ENCODE data around the gene ABT1.
A peak's percentile ranks its signal among the peaks of the same experiment; 100 is the strongest.

Gene ABT1

GRCh38 chr6:26556263-26557070 is 40.3 kb upstream of the ABT1 start:
- Histone ChIP-seq H3K4me3 (ENCODE audit: low read depth in 1 of 2, low read length in 1 of 2) (no peak overlapping the region), H3K36me3 (no peaks in the 10 kb centered on the region), H3K4me1 (ENCODE audit: control insufficient read depth in 1 of 2, insufficient read depth in 1 of 2, low read depth in 1 of 2, low read length in 1 of 2) (peaks cover 24 to 25% of the 10 kb centered on the region in 2 experiments), H3K27ac (no peak overlapping the region), H3K9me3 (no peaks in the 10 kb centered on the region), H3K27me3 (peaks cover 47% of the 10 kb centered on the region)
- no peak for TF ChIP-seq CTCF (IDR thresholded peaks at IDR 0.05)

DNA sequence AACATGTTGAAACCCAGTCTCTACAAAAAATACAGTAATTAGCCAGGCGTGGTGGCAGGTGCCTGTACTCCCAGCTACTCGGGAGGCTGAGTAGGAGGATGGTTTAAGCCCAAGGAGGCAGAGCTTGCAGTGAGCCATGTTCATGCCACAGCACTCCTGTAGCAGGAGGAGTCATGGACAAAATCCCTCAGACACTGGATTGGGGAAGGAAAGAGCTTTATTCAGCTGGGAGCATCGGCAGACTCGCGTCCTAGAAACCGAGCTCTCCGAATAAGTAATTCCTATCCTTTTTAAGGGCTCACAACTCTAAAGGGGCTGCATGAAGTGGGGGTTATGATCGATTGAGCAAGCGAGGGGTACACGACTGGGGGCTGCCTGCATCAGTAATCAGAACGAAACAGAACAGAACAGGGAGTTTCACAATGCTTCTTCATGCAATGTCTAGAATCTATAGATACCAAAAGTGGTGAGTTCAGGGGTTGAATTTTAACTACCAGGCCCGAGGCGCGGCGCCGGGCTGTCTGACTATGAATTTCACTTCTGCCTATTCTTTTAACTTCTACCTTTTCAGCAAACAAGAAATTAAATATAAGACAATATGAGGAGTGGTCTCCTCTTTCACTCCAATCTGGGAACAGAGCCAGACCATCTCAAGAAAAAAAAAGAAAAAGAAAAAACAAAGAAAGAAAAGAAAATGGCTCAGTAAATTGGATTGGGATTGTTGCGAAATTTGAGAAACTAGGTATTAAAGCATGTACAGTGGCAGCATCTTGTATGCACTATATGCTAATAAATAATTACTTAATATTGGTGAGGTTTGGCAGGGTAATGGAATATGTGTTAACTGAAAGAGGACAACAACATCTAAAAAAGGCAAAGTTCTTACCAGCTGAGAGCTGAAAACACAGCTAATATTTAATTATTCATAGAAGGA is 35.0 kb upstream of the ABT1 start:
- no peak for TF ChIP-seq CTCF (IDR thresholded peaks at IDR 0.05)
- no peak overlapping the region for H3K4me3 ChIP-seq (ENCODE audit: low read depth in 1 of 2, low read length in 1 of 2)
- H3K36me3 ChIP-seq, result no peaks in the 10 kb centered on the region
- no peak overlapping the region for H3K27ac ChIP-seq
- no peaks in the 10 kb centered on the region for H3K9me3 ChIP-seq
- H3K4me1 ChIP-seq (ENCODE audit: control insufficient read depth in 1 of 2, insufficient read depth in 1 of 2, low read depth in 1 of 2, low read length in 1 of 2), result no peaks in the 10 kb centered on the region
- H3K27me3 ChIP-seq, result peaks cover 3% of the 10 kb centered on the region

GRCh38 chr6:26563488-26563887 is 33.3 kb upstream of the ABT1 start:
- Histone ChIP-seq H3K4me3 (ENCODE audit: low read depth in 1 of 2, low read length in 1 of 2) (no peak overlapping the region), H3K4me1 (ENCODE audit: control insufficient read depth in 1 of 2, insufficient read depth in 1 of 2, low read depth in 1 of 2, low read length in 1 of 2) (peaks cover 2 to 4% of the 10 kb centered on the region in 2 experiments), H3K9me3 (no peaks in the 10 kb centered on the region), H3K27me3 (no peaks in the 10 kb centered on the region), H3K27ac (no peak overlapping the region), H3K36me3 (no peaks in the 10 kb centered on the region)
- TF ChIP-seq CTCF (IDR thresholded peaks at IDR 0.05), result no peak

DNA sequence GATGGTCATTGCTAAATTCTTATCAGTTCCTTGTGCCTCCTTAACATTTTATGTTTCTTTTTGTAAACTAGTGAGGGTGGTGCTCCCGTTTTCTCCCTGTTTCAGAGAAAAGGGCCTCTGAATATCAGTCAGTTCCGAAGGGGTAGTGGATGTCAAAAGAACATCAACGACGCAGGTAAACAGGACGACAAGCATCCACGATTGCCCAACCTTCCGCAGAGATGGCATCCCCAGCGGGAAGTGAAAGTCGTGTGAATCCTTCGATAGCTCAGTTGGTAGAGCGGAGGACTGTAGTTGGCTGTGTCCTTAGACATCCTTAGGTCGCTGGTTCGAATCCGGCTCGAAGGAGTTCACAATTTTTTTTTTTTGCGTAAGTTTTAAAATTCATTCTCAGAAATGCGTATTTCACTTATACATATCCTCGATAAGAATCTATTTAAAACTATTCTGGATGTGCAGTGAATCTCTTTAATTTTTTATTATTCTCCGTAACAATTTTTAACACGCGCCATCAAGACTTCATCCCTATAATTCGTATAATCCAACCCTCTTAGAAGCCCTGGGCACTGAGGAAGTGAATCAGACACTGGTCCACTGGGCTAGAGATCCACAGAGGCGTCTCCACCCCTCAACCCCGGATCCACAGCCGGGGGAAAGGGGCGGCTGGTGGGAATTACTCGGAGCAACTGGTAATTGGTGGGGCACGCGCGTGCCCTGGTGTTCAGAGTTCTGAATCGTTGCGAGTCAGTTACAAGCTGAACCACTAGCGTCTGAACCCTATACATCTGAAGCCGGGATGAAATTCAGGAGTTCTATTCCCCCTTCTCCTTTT is 27.9 kb upstream of the ABT1 start:
- Histone ChIP-seq H3K27ac (peak overlapping the region; percentile 44), H3K4me1 (ENCODE audit: control insufficient read depth in 1 of 2, insufficient read depth in 1 of 2, low read depth in 1 of 2, low read length in 1 of 2) (peaks cover 23 to 25% of the 10 kb centered on the region in 2 experiments), H3K9me3 (no peaks in the 10 kb centered on the region), H3K4me3 (ENCODE audit: low read depth in 1 of 2, low read length in 1 of 2) (peak overlapping the region; percentile 19 to 26), H3K36me3 (no peaks in the 10 kb centered on the region), H3K27me3 (peaks cover 32% of the 10 kb centered on the region)
- no peak for TF ChIP-seq CTCF (IDR thresholded peaks at IDR 0.05)

DNA sequence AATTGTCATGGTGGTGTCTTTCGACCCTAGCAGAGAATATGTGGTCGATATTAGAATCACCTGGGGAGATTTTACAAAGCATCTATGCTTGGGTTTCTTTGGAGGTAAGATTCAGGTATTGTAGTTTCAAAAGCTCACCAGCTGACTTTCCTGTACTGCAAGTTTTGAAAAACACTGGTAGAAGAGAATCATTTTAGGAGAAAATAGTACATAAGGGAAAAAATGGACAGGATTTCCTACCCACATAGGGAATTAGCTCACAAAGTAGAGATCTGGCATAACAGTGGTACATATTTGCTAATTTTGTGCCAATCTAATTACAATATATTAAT is 27.4 kb upstream of the ABT1 start:
- H3K27me3 ChIP-seq, result peaks cover 32% of the 10 kb centered on the region
- no peaks in the 10 kb centered on the region for H3K36me3 ChIP-seq
- TF ChIP-seq CTCF (IDR thresholded peaks at IDR 0.05), result no peak
- no peak overlapping the region for H3K27ac ChIP-seq
- H3K4me1 ChIP-seq (ENCODE audit: control insufficient read depth in 1 of 2, insufficient read depth in 1 of 2, low read depth in 1 of 2, low read length in 1 of 2), result peaks cover 23 to 25% of the 10 kb centered on the region in 2 experiments
- no peaks in the 10 kb centered on the region for H3K9me3 ChIP-seq
- peak overlapping the region in 1 of 2 experiments; percentile 19 for H3K4me3 ChIP-seq (ENCODE audit: low read depth in 1 of 2, low read length in 1 of 2)

All from neutrophil (primary cell).